ENCODE data around the gene METTL8.

Gene METTL8

DNA sequence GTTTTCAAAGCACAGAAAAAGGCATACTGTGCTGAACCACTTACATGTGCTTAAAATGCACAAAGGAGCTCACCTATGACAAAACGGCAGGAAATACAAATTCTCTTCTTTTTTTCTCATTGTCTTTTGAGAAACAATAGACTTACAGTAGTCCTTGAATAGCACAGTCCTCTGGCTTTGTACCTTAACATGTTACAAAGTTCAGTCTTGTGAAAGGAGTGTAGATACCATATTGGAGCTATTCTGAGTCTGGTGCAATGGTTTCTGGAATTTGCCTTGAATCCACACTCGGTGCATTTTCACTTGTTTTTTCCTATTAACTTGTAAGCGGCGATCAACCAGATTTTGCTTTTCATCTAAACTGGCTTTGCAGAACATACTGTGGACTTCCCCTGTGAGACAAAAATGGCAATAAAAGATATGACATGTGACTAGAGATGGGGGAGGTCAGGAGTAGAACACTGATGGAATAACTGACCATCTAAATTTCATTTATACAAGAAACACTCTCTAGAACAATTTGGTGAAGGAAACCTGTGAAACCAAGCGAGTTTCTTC lies 109.7 kb downstream of the METTL8 start:
- no peak overlapping the region for H3K4me3 ChIP-seq (ENCODE audit: low read depth, low read length)
- H3K9me3 ChIP-seq (ENCODE audit: severe bottlenecking): no peaks in the 10 kb centered on the region
- DNase-seq: no peak
- H3K27ac ChIP-seq: no peak overlapping the region
- H3K27me3 ChIP-seq (ENCODE audit: insufficient read depth, low read depth, severe bottlenecking): no peaks in the 10 kb centered on the region
- H3K36me3 ChIP-seq: peaks cover 4% of the 10 kb centered on the region; the same call in 1 of the 2 replicates
- TF ChIP-seq, protein P1, sequence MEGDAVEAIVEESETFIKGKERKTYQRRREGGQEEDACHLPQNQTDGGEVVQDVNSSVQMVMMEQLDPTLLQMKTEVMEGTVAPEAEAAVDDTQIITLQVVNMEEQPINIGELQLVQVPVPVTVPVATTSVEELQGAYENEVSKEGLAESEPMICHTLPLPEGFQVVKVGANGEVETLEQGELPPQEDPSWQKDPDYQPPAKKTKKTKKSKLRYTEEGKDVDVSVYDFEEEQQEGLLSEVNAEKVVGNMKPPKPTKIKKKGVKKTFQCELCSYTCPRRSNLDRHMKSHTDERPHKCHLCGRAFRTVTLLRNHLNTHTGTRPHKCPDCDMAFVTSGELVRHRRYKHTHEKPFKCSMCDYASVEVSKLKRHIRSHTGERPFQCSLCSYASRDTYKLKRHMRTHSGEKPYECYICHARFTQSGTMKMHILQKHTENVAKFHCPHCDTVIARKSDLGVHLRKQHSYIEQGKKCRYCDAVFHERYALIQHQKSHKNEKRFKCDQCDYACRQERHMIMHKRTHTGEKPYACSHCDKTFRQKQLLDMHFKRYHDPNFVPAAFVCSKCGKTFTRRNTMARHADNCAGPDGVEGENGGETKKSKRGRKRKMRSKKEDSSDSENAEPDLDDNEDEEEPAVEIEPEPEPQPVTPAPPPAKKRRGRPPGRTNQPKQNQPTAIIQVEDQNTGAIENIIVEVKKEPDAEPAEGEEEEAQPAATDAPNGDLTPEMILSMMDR (IDR thresholded peaks at IDR 0.05; ENCODE audit: low read depth, low read length): no peak

DNA sequence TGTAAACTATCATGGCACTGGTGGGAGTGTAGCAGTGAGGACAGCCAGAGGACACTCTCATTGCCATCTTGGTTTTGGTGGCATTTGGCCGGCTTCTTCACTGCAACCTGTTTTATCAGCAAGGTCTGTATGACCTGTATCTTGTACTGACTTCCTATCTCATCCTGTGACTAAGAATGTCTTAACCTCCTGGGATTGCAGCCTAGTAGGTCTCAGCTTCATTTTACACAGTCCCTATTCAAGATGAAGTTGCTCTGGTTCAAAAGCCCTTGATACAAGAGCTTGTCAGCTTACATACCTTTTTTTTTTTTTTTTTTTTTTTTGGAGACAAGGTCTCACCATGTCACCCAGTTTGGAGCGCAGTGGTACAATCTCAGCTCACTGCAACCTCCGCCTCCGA lies 110.9 kb downstream of the METTL8 start:
- no peak overlapping the region for H3K27ac ChIP-seq
- H3K36me3 ChIP-seq: peaks cover 4% of the 10 kb centered on the region; the same call in 1 of the 2 replicates
- no peak overlapping the region for H3K4me3 ChIP-seq (ENCODE audit: low read depth, low read length)
- TF ChIP-seq, protein P1 (IDR thresholded peaks at IDR 0.05; ENCODE audit: low read depth, low read length): no peak
- DNase-seq: no peak
- no peaks in the 10 kb centered on the region for H3K9me3 ChIP-seq (ENCODE audit: severe bottlenecking)
- H3K27me3 ChIP-seq (ENCODE audit: insufficient read depth, low read depth, severe bottlenecking): no peaks in the 10 kb centered on the region

DNA sequence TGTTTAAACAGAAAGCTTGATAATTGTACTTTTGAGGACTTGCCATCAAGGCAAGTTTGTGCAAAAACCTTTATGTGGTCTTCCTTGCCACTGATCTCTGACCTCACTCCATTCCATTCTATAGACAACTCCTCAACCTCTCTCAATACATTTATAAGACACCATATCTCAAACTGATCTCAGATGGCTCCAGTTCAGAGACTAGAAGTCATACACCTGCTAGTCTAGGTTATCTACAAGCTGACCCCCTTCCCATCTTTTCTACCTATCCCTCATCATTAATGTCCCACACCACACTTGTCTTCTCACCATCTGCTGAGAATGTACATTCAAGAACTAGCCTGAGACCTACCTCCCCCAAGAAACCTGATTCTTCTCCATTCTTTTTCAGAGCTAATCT lies 113.1 kb downstream of the METTL8 start:
- Histone ChIP-seq H3K4me3 (ENCODE audit: low read depth, low read length) (no peak overlapping the region), H3K27ac (no peak overlapping the region), H3K9me3 (ENCODE audit: severe bottlenecking) (no peaks in the 10 kb centered on the region), H3K27me3 (ENCODE audit: insufficient read depth, low read depth, severe bottlenecking) (no peaks in the 10 kb centered on the region), H3K36me3 (peaks cover 4% of the 10 kb centered on the region; the same call in 1 of the 2 replicates)
- TF ChIP-seq, protein P1 (IDR thresholded peaks at IDR 0.05; ENCODE audit: low read depth, low read length): no peak
- DNase-seq: no peak

DNA sequence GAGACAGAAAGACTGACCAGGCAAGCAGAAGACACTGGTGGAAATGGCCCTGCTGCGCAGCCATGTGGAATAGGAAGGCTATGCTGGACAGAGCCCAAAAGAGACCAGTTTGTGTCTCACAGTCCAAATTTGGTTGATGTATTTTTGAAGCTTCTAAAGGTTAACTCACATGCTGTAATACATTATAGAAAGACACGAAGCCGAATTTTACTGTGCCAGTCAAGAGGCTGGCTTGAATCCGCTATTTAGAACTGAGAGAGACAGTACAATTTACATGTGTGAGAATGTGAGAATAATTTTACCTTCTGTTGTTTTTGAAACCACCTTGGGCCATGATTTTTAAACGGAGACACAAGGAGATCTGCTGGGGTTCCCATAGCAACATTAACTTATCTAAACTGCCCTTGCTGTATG lies 113.6 kb downstream of the METTL8 start:
- Histone ChIP-seq H3K9me3 (ENCODE audit: severe bottlenecking) (no peaks in the 10 kb centered on the region), H3K27ac (no peak overlapping the region), H3K36me3 (0 out of 2 replicates have a peak, but pooled peaks cover 4% of the 10 kb centered on the region), H3K27me3 (ENCODE audit: insufficient read depth, low read depth, severe bottlenecking) (no peaks in the 10 kb centered on the region), H3K4me3 (ENCODE audit: low read depth, low read length) (no peak overlapping the region)
- no peak for DNase-seq
- TF ChIP-seq, protein P1 (IDR thresholded peaks at IDR 0.05; ENCODE audit: low read depth, low read length): no peak

DNA sequence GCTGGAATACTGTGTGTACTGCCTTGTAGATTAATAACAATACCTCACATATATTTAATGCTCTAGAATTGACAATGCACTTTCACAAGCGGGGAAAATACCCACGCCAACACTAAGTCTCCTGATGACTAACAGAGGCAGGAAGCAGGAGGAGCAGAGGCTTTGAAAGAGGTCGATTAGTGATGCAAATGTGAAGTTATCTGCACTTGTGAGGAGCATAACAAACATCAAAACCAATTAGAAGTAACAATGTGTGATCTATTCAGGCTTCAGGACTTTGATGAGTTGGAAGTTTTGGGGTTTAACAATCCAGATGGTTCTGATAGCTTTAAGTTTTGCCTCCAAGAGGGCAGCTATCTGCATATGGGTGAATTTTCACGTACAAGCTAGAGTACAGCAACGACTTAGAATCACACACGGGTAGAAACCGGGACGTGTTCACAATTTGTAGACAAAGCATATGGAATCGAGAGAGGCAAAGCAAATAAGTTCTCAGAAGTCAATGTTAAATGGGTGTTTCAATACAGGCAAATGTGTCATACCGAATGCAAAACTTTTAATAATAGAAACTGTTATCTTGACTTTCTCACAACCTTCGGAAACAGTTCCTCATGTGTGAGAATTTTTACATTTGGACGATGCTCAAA lies 114.5 kb downstream of the METTL8 start:
- H3K27ac ChIP-seq: no peak overlapping the region

More for the DNA sequence above, 114.5 kb downstream of the METTL8 start:
- TF ChIP-seq, protein P1 (IDR thresholded peaks at IDR 0.05; ENCODE audit: low read depth, low read length): no peak
- Histone ChIP-seq H3K27me3 (ENCODE audit: insufficient read depth, low read depth, severe bottlenecking) (no peaks in the 10 kb centered on the region), H3K36me3 (0 out of 2 replicates have a peak, but pooled peaks cover 4% of the 10 kb centered on the region), H3K4me3 (ENCODE audit: low read depth, low read length) (no peak overlapping the region), H3K9me3 (ENCODE audit: severe bottlenecking) (no peaks in the 10 kb centered on the region)
- no peak for DNase-seq

Measured in WERI-Rb-1 (cell line).